MM.1S (cell line): ENCODE results near the gene FAM114A1.

Experiments used
- DNase-seq: peaks from one replicate; pipeline ENCODE4 v3.0.0-alpha.2; 2015
- H2AFZ ChIP-seq: fragments of 300-600 bp; sonication (generic); 2 replicates; pipeline ENCODE4 v1.6.0; 2016; ENCODE audit warnings: antibody characterized with exemption, low read length
- H3F3A ChIP-seq: fragments of 300-600 bp; sonication (generic); 2 replicates; pipeline ENCODE4 v1.6.1; 2016; ENCODE audit warnings: mild to moderate bottlenecking, antibody characterized with exemption, low read length, moderate library complexity, mixed read lengths; ENCODE audit not compliant: insufficient read depth
- H3K27ac ChIP-seq: fragments of 300-600 bp; sonication (generic); 2 replicates; pipeline ENCODE4 v1.5.1; 2016; ENCODE audit warnings: mild to moderate bottlenecking, low read length
- H3K27me3 ChIP-seq: fragments of 300-600 bp; sonication (generic); replicated peaks from 2 replicates; pipeline ENCODE4 v1.6.0; 2016; ENCODE audit warnings: low read length; ENCODE audit not compliant: insufficient read depth
- H3K36me3 ChIP-seq: fragments of 300-600 bp; sonication (generic); replicated peaks from 2 replicates; pipeline ENCODE4 v1.6.1; 2016; ENCODE audit warnings: mild to moderate bottlenecking, low read length, mixed read lengths; ENCODE audit not compliant: insufficient read depth
- H3K4me1 ChIP-seq: fragments of 300-600 bp; sonication (generic); 2 replicates; pipeline ENCODE4 v1.6.1; 2016; ENCODE audit warnings: low read length, mixed read lengths
- H3K4me2 ChIP-seq: fragments of 300-600 bp; sonication (generic); 2 replicates; pipeline ENCODE4 v1.6.0; 2016; ENCODE audit warnings: low read depth, low read length
- H3K4me3 ChIP-seq: fragments of 300-600 bp; sonication (generic); 2 replicates; pipeline ENCODE4 v1.5.1; 2016; ENCODE audit warnings: low read length, mixed read lengths
- H3K79me2 ChIP-seq: fragments of 300-600 bp; sonication (generic); 2 replicates; pipeline ENCODE4 v1.6.1; 2016; ENCODE audit warnings: mixed run types, low read length, mixed read lengths
- H3K9ac ChIP-seq: fragments of 300-600 bp; sonication (generic); 2 replicates; pipeline ENCODE4 v1.6.1; 2016; ENCODE audit warnings: low read length, mixed read lengths
- H3K9me2 ChIP-seq: fragments of 300-600 bp; sonication (generic); replicated peaks from 2 replicates; pipeline ENCODE4 v1.6.1; 2016; ENCODE audit warnings: mild to moderate bottlenecking, low read length, mixed read lengths; ENCODE audit not compliant: insufficient read depth
- H3K9me3 ChIP-seq: fragments of 300-600 bp; sonication (generic); replicated peaks from 2 replicates; pipeline ENCODE4 v1.6.1; 2016; ENCODE audit warnings: mild to moderate bottlenecking, low read length, mixed read lengths; ENCODE audit not compliant: insufficient read depth
- H4K20me1 ChIP-seq: fragments of 300-600 bp; sonication (generic); 2 replicates; pipeline ENCODE4 v1.6.1; 2016; ENCODE audit warnings: mild to moderate bottlenecking, low read length, moderate library complexity, mixed read lengths; ENCODE audit not compliant: insufficient read depth
- EZH2 ChIP-seq: fragments of 300-600 bp; sonication (generic); optimal IDR thresholded peaks from 2 replicates; pipeline ENCODE3; 2017; ENCODE audit warnings: low read depth, mild to moderate bottlenecking, antibody characterized with exemption, low read length, mixed read lengths
- EZH2phosphoT487 ChIP-seq: fragments of 300-600 bp; sonication (generic); IDR thresholded peaks from 2 replicates; pipeline ENCODE4 v1.6.1; 2018; ENCODE audit warnings: antibody characterized with exemption, low read length
- TF ChIP-seq, protein P1 (sequence below): fragments of 300-600 bp; sonication (generic); IDR thresholded peaks from 2 replicates; pipeline ENCODE4 v1.5.1; 2016; ENCODE audit warnings: antibody characterized with exemption, low read length, mixed read lengths

The FAM114A1 gene

GRCh38 chr4:38902221-38902620 is 34.6 kb downstream of the FAM114A1 start:
- H4K20me1 ChIP-seq, result no peaks in the 10 kb centered on the region
- no peak for DNase-seq
- no peak overlapping the region for H3K27ac ChIP-seq
- H3K4me2 ChIP-seq, result no peak overlapping the region
- TF ChIP-seq EZH2phosphoT487, result no peak
- TF ChIP-seq, protein P1, sequence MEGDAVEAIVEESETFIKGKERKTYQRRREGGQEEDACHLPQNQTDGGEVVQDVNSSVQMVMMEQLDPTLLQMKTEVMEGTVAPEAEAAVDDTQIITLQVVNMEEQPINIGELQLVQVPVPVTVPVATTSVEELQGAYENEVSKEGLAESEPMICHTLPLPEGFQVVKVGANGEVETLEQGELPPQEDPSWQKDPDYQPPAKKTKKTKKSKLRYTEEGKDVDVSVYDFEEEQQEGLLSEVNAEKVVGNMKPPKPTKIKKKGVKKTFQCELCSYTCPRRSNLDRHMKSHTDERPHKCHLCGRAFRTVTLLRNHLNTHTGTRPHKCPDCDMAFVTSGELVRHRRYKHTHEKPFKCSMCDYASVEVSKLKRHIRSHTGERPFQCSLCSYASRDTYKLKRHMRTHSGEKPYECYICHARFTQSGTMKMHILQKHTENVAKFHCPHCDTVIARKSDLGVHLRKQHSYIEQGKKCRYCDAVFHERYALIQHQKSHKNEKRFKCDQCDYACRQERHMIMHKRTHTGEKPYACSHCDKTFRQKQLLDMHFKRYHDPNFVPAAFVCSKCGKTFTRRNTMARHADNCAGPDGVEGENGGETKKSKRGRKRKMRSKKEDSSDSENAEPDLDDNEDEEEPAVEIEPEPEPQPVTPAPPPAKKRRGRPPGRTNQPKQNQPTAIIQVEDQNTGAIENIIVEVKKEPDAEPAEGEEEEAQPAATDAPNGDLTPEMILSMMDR, result no peak
- no peak for TF ChIP-seq EZH2
- H3K36me3 ChIP-seq, result no peaks in the 10 kb centered on the region
- no peaks in the 10 kb centered on the region for H3K27me3 ChIP-seq
- H2AFZ ChIP-seq, result no peak overlapping the region
- H3K79me2 ChIP-seq, result no peaks in the 10 kb centered on the region
- H3F3A ChIP-seq, result no peaks in the 10 kb centered on the region
- H3K9me2 ChIP-seq, result no peaks in the 10 kb centered on the region
- no peak overlapping the region for H3K4me3 ChIP-seq
- no peaks in the 10 kb centered on the region for H3K4me1 ChIP-seq
- no peaks in the 10 kb centered on the region for H3K9me3 ChIP-seq
- no peak overlapping the region for H3K9ac ChIP-seq

DNA sequence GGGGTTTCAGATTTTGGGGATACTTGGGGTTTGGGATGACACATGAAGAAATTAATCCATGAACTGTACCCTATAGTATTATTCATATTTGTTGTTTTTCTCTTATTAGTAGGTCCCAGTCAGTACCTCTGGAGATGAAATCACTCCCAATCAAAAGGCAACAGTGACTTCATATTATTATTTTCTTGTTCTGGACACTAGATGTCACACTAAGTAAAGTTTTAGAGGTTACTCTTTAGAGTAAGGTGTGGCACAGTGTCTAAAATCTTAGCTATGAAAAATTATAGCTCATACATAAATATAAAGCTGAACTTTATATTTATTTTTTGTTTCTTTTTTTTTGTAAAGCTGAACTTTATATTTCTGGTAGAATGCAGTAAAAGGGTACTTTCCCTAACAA is 35.1 kb downstream of the FAM114A1 start:
- Histone ChIP-seq H3K4me3 (no peak overlapping the region), H3K9ac (no peak overlapping the region), H3K9me2 (no peaks in the 10 kb centered on the region), H3K79me2 (no peaks in the 10 kb centered on the region), H2AFZ (no peak overlapping the region), H3F3A (no peaks in the 10 kb centered on the region), H3K9me3 (no peaks in the 10 kb centered on the region), H3K4me2 (no peak overlapping the region), H4K20me1 (no peaks in the 10 kb centered on the region), H3K36me3 (no peaks in the 10 kb centered on the region), H3K27me3 (no peaks in the 10 kb centered on the region), H3K4me1 (no peaks in the 10 kb centered on the region), H3K27ac (no peak overlapping the region)
- TF ChIP-seq, protein P1, result peak; percentile 39
- TF ChIP-seq EZH2, result no peak
- no peak for TF ChIP-seq EZH2phosphoT487
- DNase-seq, result peak; percentile 63

DNA sequence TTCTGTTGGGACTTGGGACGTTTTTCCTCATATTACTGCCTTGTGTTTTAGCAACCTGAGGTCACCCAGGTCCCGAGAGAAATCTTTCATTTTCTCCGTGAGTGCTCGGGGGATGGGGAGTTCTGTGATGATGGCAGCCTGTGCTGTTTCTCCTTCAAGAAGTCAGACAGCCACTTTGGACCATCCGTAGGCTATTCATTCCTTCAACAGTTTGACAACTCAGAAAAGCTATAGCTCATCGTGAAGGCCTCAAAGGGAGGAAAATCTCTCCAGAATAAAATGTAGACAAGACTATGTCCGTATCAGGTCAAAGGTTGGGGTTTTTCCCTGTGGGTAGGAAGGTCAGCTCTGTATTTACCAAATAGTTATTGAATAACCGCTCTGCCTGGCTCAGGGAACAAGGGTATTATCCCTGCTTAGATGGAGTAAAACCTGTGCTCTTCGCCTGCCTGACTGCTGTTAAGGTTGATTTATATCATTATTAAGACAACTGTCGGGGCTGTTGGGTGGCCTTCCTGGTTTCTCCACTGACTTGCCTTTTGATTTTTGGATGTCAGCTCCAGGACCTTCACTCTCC is 36.6 kb downstream of the FAM114A1 start:
- DNase-seq, result no peak
- Histone ChIP-seq H3K9me3 (no peaks in the 10 kb centered on the region), H3K27me3 (no peaks in the 10 kb centered on the region), H4K20me1 (no peaks in the 10 kb centered on the region), H3K27ac (no peak overlapping the region), H3K4me1 (no peaks in the 10 kb centered on the region), H3K36me3 (no peaks in the 10 kb centered on the region), H3K4me3 (no peak overlapping the region), H3F3A (no peaks in the 10 kb centered on the region), H3K4me2 (no peak overlapping the region), H3K9ac (no peak overlapping the region), H3K9me2 (no peaks in the 10 kb centered on the region), H3K79me2 (no peaks in the 10 kb centered on the region), H2AFZ (no peak overlapping the region)
- TF ChIP-seq EZH2phosphoT487, result no peak
- TF ChIP-seq, protein P1, result no peak
- TF ChIP-seq EZH2, result no peak
